GM21825 (cell line): ENCODE measurements around the gene AMELY.
"Not testable (repeated sequence)": the region's sequence is repeated elsewhere in the genome, so short reads cannot be mapped to it uniquely, and the experiment has no call there.

Source experiments
- ATAC-seq: cut with Tn5 transposase; IDR thresholded peaks from one replicate; pipeline ENCODE4 v1.9.1; 2021; ENCODE audit warnings: mild to moderate bottlenecking, moderate library complexity; ENCODE audit not compliant: unreplicated experiment

Gene AMELY

GRCh38 chrY:6911253-6911881, at the start of gene AMELY:
Gene AMELY (minus strand): TSS chrY:6911752. CDS start chrY:6872608, 39,144 bp downstream.
- no peak for ATAC-seq

DNA sequence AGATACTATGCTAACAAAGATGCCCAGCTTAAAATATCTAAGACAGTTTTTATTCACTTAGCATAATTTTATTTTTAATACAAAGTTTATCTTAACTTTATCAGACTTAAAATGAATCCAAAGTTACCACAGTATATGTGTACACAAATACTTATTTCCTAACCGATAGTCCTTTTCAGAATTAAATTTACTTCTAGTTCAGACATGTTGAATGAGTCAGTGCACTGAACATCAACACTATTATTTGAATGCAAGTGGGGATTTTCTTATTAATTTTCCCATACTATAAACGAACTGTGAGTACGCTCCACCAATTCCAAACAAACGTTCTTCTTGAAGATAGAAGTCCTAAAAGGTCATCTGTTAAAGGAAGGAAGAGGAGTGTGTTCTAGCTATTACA, 38.4 kb upstream of the AMELY start:
- ATAC-seq, result no peak

DNA sequence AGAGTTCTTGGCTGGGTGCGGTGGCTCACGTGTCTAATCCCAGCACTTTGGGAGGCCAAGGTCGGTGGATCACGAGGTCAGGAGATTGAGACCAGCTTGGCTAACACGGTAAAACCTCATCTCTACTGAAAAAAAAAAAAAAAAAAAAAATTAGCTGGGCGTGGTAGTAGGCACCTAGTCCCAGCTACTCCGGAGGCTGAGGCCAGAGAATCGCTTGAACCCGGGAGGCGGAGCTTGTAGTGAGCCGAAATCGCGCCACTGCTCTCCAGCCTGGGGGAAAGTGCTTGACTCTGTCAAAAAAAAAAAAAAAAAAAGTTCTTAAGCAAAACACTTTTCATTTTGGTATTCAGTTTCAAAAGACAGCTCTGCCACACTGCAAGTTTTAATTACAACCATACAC, 36.8 kb upstream of the AMELY start:
- no peak for ATAC-seq

GRCh38 chrY:6947695-6948094, 36.1 kb upstream of the AMELY start:
- ATAC-seq, result no peak

- no peak for ATAC-seq
Observed at GRCh38 chrY:6935497-6935896, 23.9 kb upstream of the AMELY start.

DNA sequence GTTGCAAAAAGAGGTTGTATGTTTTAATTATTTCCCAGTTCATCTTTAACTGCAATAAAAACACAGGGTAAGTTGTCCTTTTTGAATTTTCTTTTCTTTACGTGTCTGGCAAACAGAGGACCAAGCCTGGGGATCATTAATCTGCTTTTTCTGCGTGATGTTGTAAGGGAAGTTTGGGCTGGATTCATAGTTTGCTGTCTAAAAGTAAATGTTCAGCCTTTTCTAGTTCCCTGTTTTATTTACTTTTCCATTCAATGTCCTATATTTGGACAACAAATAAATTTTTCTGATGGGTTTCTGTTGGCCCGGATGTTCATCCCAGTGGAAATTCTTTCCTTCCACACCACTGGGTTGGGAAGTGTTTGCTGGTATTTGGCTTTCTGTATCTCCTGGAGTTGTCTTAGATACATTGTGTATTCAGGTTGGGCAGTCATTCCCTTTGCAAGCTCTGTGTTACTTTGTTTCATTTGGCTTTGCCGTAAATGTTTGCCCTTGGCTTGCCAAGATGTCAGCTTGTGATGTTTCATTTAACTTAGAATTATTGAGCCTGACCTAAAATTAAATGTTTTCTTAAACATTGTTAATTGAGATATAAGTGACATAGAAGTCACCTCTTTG, 20.3 kb upstream of the AMELY start:
- ATAC-seq, result no peak

DNA sequence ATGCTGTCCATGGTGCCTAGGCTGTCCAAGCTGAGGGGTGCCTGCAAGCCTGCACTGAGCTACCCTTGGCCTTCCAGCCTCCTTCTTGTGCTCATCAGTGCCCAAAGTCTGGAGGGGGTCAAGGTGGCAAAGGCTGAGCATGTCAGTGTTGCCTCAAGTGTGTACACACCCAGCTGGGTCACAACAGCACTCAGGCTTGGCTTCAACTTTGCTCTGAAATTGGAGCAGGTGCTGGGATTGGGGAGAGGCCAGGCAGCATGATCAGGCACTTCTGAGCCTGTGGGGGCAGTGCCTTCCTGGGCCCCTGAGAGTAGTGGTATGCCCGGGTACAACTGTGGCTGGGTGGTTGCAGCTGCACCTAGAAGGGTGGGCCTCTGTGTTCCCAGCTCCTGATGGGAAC, 17.7 kb upstream of the AMELY start:
- ATAC-seq, result no peak

GRCh38 chrY:6928265-6928664, 16.7 kb upstream of the AMELY start:
- no peak for ATAC-seq

GRCh38 chrY:6921061-6921460, 9.5 kb upstream of the AMELY start:
- ATAC-seq, result no peak

GRCh38 chrY:6913362-6913761, 1.8 kb upstream of the AMELY start:
- no peak for ATAC-seq

GRCh38 chrY:6910372-6911252, 940 bp downstream of the AMELY start, which contains the start of gene TBL1Y:
Gene TBL1Y (plus strand): TSS chrY:6910697. CDS start chrY:7025085, 114,388 bp downstream.
- no peak for ATAC-seq

- no peak for ATAC-seq
Observed at GRCh38 chrY:6909856-6910255, 1.7 kb downstream of the AMELY start.

GRCh38 chrY:6909118-6909521, 2.4 kb downstream of the AMELY start:
- no peak for ATAC-seq

GRCh38 chrY:6908021-6908420, 3.5 kb downstream of the AMELY start:
- ATAC-seq, result not testable (repeated sequence)

GRCh38 chrY:6907591-6907990, 4.0 kb downstream of the AMELY start:
- no peak for ATAC-seq

GRCh38 chrY:6902116-6902515, 9.4 kb downstream of the AMELY start:
- not testable (repeated sequence) for ATAC-seq

- no peak for ATAC-seq
Observed at GRCh38 chrY:6895236-6895635, 16.3 kb downstream of the AMELY start.

DNA sequence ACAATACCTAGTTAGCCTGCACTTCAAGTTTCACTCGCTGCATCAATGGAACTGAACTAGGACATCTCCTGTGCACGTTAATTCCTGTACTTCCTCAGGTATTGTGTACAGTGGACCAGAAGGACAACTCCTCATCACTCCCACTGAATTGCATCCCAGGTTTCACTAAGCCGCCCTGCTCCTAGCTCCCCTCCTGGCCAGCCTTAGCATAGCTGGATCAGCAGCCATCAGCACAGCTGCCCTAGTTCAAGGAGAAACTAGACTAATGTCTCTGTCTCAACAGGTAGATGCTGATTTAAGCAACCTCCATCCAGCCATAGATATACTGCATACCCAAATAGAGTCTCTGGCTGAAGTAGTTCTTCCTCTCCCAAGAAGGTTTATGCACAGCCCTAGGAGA, 17.1 kb downstream of the AMELY start:
- ATAC-seq, result no peak

GRCh38 chrY:6849384-6849783, 62.2 kb downstream of the AMELY start:
- ATAC-seq, result no peak

DNA sequence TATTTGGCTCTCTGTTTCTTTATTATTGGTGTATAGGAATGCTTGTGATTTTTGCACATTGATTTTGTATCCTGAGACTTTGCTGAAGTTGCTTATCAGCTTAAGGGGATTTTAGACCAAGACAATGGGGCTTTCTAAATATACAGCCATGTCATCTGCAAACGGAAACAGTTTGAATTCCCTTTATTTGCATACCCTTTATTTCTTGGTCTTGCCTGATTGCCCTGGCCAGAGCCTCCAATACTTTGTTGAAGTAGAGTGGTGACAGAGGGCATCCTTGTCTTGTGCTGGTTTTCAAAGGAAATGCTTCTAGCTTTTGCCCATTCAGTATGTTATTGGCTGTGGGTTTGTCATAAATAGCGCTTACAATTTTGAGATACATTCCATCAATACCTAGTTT, 68.9 kb downstream of the AMELY start:
- not testable (repeated sequence) for ATAC-seq
